GM23338 (cell line): Measurements from ENCODE around the gene PHYH. TPM values are rescaled to one million over a fixed set of nuclear protein-coding genes. Genes with fewer than 3 reads are reported as not detected.

ENCODE experiments used
- ATAC-seq: fragments of 200-7000 bp; cut with Tn5 transposase; 3 replicates; pipeline ENCODE4 v1.9.1; 2020
- DNase-seq: peaks from one replicate; pipeline ENCODE4 v3.0.0-alpha.2; 2015; ENCODE audit warnings: low spot score
- H2AFZ ChIP-seq: fragments of 200-600 bp; sonication (generic); 2 replicates; pipeline ENCODE4 v1.8.0; 2016; ENCODE audit warnings: antibody characterized with exemption, mild to moderate bottlenecking, moderate library complexity
- H3F3A ChIP-seq: fragments of 200-600 bp; sonication (generic); replicated peaks from 2 replicates; pipeline ENCODE4 v1.8.0; 2017; ENCODE audit warnings: antibody characterized with exemption, mixed run types, low read depth
- H3K27ac ChIP-seq: fragments of 200-600 bp; sonication (generic); 2 replicates; pipeline ENCODE4 v1.6.1; 2016; ENCODE audit warnings: low read depth
- H3K27me3 ChIP-seq: fragments of 200-600 bp; sonication (generic); 2 replicates; pipeline ENCODE4 v1.8.0; 2016; ENCODE audit warnings: mild to moderate bottlenecking, mixed run types, moderate library complexity; ENCODE audit not compliant: insufficient read depth
- H3K36me3 ChIP-seq: fragments of 200-600 bp; sonication (generic); 2 replicates; pipeline ENCODE4 v1.8.0; 2016; ENCODE audit warnings: mild to moderate bottlenecking; ENCODE audit not compliant: insufficient read depth
- H3K4me1 ChIP-seq: fragments of 200-600 bp; sonication (generic); 2 replicates; pipeline ENCODE4 v1.8.0; 2016; ENCODE audit warnings: mild to moderate bottlenecking, moderate library complexity; ENCODE audit not compliant: insufficient read depth
- H3K4me2 ChIP-seq: fragments of 200-600 bp; sonication (generic); 2 replicates; pipeline ENCODE4 v1.7.1; 2017; ENCODE audit warnings: mixed run types
- H3K4me3 ChIP-seq: fragments of 200-600 bp; sonication (generic); 2 replicates; pipeline ENCODE4 v1.6.1; 2016; ENCODE audit warnings: mixed run types
- H3K79me2 ChIP-seq: fragments of 200-600 bp; sonication (generic); replicated peaks from 2 replicates; pipeline ENCODE4 v1.8.0; 2017; ENCODE audit warnings: mild to moderate bottlenecking; ENCODE audit not compliant: insufficient read depth
- H3K9me2 ChIP-seq: fragments of 200-600 bp; sonication (generic); 2 replicates; pipeline ENCODE4 v1.8.0; 2017; ENCODE audit not compliant: insufficient read depth
- H4K20me1 ChIP-seq: fragments of 200-600 bp; sonication (generic); replicated peaks from 2 replicates; pipeline ENCODE4 v1.8.0; 2017; ENCODE audit warnings: mild to moderate bottlenecking; ENCODE audit not compliant: insufficient read depth
- H3K27ac Mint-ChIP-seq: 2 replicates; pipeline ENCODE4 v1.8.0; 2020; ENCODE audit warnings: inconsistent platforms, mild to moderate bottlenecking, moderate library complexity, mixed read lengths
- H3K27me3 Mint-ChIP-seq: 3 replicates; pipeline ENCODE4 v1.8.0; 2022; ENCODE audit warnings: low read depth, mild to moderate bottlenecking, moderate library complexity, mixed read lengths, inconsistent platforms; ENCODE audit not compliant: insufficient read depth, poor library complexity
- H3K36me3 Mint-ChIP-seq: 3 replicates; pipeline ENCODE4 v1.8.0; 2021; ENCODE audit warnings: low read depth, mild to moderate bottlenecking, inconsistent platforms, moderate library complexity, mixed read lengths
- H3K4me1 Mint-ChIP-seq: 3 replicates; pipeline ENCODE4 v1.8.0; 2020; ENCODE audit warnings: mild to moderate bottlenecking, inconsistent platforms, mixed read lengths
- H3K4me3 Mint-ChIP-seq: 3 replicates; pipeline ENCODE4 v1.8.0; 2021; ENCODE audit warnings: moderate library complexity, mild to moderate bottlenecking, inconsistent platforms, mixed read lengths
- H3K9me3 Mint-ChIP-seq: 3 replicates; pipeline ENCODE4 v1.8.0; 2020; ENCODE audit warnings: moderate library complexity, mild to moderate bottlenecking, inconsistent platforms, mixed read lengths
- CREB1 ChIP-seq: fragments of 250-450 bp; sonication (Bioruptor Pico); IDR thresholded peaks from 2 replicates; pipeline ENCODE4 v1.5.0; 2020; ENCODE audit warnings: low read depth, mild to moderate bottlenecking, moderate library complexity
- EZH2 ChIP-seq: fragments of 200-600 bp; sonication (generic); IDR thresholded peaks from one replicate; pipeline ENCODE4 v1.8.0; 2017; ENCODE audit warnings: antibody characterized with exemption, mild to moderate bottlenecking, low read depth; ENCODE audit not compliant: unreplicated experiment
- EZH2phosphoT487 ChIP-seq: fragments of 200-600 bp; sonication (generic); IDR thresholded peaks from one replicate; pipeline ENCODE4 v1.8.1; 2018; ENCODE audit warnings: antibody characterized with exemption; ENCODE audit not compliant: unreplicated experiment
- JUNB ChIP-seq: IDR thresholded peaks from one replicate; pipeline ENCODE4 v1.6.1; 2016; ENCODE audit warnings: antibody characterized with exemption; ENCODE audit not compliant: unreplicated experiment
- NANOG ChIP-seq: IDR thresholded peaks from 2 replicates; pipeline ENCODE4 v1.6.1; 2016; ENCODE audit warnings: antibody characterized with exemption, borderline replicate concordance
- POLR2AphosphoS5 ChIP-seq: IDR thresholded peaks from 2 replicates; pipeline ENCODE4 v1.6.1; 2016; ENCODE audit warnings: antibody characterized with exemption, low read depth
- STAT1 ChIP-seq: IDR thresholded peaks from one replicate; pipeline ENCODE4 v1.6.1; 2016; ENCODE audit warnings: antibody characterized with exemption; ENCODE audit not compliant: unreplicated experiment
- ZNF114 ChIP-seq: fragments of 250-450 bp; sonication (Bioruptor Pico); IDR thresholded peaks from 2 replicates; pipeline ENCODE4 v1.5.0; 2020; ENCODE audit warnings: mild to moderate bottlenecking, moderate library complexity
- ZNF331 ChIP-seq: fragments of 250-450 bp; sonication (Bioruptor Pico); IDR thresholded peaks from 2 replicates; pipeline ENCODE4 v1.5.0; 2020; ENCODE audit warnings: low read depth, mild to moderate bottlenecking, moderate library complexity
- polyA plus RNA-seq: library from polyadenylated mRNA; unstranded; fragments of >200 nt; fragmentation: Nextera tagmentation; extraction: Ambion mirVana; gene quantifications from 2 replicates; pipeline ENCODE4 v1.2.1, GENCODE V29; 2016
- total RNA-seq: library from RNA; depleted of rRNA; stranded (reverse); fragments of >200 nt; shearing (Covaris generic); gene quantifications from 2 replicates; pipeline ENCODE4 v1.2.3, GENCODE V29; 2014
- TF ChIP-seq, protein P1 (sequence below): IDR thresholded peaks from one replicate; pipeline ENCODE4 v1.6.1; 2018; ENCODE audit warnings: antibody characterized with exemption; ENCODE audit not compliant: unreplicated experiment
- TF ChIP-seq, protein P2 (sequence below), 2 experiments: fragments of 200-600 bp in 1 of 2; sonication (generic) in 1 of 2; conservative IDR thresholded peaks; 2 replicates each; pipeline versions ENCODE4 v1.5.1 to v1.6.1; 2016 to 2017; ENCODE audit warnings: antibody characterized with exemption in 2 of 2, low read depth in 2 of 2, mild to moderate bottlenecking in 2 of 2, moderate library complexity in 1 of 2
- TF ChIP-seq, protein P3 (sequence below): fragments of 250-450 bp; sonication (Bioruptor Pico); IDR thresholded peaks from 2 replicates; pipeline ENCODE4 v1.5.0; 2020; ENCODE audit warnings: mild to moderate bottlenecking, moderate library complexity
- TF ChIP-seq, protein P4 (sequence below): IDR thresholded peaks from 2 replicates; pipeline ENCODE4 v1.6.1; 2016; ENCODE audit warnings: antibody characterized with exemption

Gene PHYH
- total and polyA plus RNA-seq, 2 experiments from 2014 or later: 10.9 to 29.8 TPM

DNA sequence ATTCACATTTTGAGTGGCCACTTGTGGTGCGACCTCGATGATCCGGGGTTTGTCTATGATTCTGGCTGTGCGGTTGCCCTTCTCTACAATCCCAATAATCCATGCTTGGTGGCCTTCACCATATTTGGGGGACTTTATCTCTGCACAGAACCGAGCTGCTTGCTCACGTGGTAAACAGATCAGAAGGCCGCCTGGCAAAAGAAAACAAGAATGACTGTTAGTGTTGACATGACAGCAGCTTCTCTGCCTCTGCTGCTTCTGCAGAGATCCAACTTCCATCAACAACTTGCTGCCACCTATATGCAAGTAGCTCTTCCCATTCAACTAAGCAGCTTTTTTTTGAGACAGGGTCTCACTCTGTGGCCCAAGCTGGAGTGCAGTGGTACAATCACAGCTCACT is 19.3 kb upstream of the PHYH start:
- peaks cover 52% of the 10 kb centered on the region for H3K36me3 ChIP-seq
- no peaks in the 10 kb centered on the region for H3K27me3 ChIP-seq
- no peak for ATAC-seq
- Mint-ChIP-seq H3K4me3 (no peak overlapping the region), H3K27me3 (peaks cover 25% of the 10 kb centered on the region), H3K27ac (peak overlapping the region; percentile 77; the same call in 1 of the 2 replicates), H3K4me1 (peaks cover 16% of the 10 kb centered on the region), H3K36me3 (peaks cover 78% of the 10 kb centered on the region), H3K9me3 (no peaks in the 10 kb centered on the region)
- peak overlapping the region; percentile 81 for H3K27ac ChIP-seq
- no peak overlapping the region for H3K4me2 ChIP-seq
- H2AFZ ChIP-seq: no peak overlapping the region
- H3K9me2 ChIP-seq: no peaks in the 10 kb centered on the region
- no peaks in the 10 kb centered on the region; the same call in 1 of the 2 replicates for H3K4me1 ChIP-seq
- H3F3A ChIP-seq: peaks cover 78% of the 10 kb centered on the region
- TF ChIP-seq ZNF331 (CRISPR knock-in tag): no peak
- TF ChIP-seq EZH2: no peak
- TF ChIP-seq POLR2AphosphoS5: no peak
- TF ChIP-seq EZH2phosphoT487: no peak
- TF ChIP-seq, protein P1, sequence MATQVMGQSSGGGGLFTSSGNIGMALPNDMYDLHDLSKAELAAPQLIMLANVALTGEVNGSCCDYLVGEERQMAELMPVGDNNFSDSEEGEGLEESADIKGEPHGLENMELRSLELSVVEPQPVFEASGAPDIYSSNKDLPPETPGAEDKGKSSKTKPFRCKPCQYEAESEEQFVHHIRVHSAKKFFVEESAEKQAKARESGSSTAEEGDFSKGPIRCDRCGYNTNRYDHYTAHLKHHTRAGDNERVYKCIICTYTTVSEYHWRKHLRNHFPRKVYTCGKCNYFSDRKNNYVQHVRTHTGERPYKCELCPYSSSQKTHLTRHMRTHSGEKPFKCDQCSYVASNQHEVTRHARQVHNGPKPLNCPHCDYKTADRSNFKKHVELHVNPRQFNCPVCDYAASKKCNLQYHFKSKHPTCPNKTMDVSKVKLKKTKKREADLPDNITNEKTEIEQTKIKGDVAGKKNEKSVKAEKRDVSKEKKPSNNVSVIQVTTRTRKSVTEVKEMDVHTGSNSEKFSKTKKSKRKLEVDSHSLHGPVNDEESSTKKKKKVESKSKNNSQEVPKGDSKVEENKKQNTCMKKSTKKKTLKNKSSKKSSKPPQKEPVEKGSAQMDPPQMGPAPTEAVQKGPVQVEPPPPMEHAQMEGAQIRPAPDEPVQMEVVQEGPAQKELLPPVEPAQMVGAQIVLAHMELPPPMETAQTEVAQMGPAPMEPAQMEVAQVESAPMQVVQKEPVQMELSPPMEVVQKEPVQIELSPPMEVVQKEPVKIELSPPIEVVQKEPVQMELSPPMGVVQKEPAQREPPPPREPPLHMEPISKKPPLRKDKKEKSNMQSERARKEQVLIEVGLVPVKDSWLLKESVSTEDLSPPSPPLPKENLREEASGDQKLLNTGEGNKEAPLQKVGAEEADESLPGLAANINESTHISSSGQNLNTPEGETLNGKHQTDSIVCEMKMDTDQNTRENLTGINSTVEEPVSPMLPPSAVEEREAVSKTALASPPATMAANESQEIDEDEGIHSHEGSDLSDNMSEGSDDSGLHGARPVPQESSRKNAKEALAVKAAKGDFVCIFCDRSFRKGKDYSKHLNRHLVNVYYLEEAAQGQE: no peak
- no peak for TF ChIP-seq ZNF114 (CRISPR knock-in tag)
- TF ChIP-seq, protein P2, sequence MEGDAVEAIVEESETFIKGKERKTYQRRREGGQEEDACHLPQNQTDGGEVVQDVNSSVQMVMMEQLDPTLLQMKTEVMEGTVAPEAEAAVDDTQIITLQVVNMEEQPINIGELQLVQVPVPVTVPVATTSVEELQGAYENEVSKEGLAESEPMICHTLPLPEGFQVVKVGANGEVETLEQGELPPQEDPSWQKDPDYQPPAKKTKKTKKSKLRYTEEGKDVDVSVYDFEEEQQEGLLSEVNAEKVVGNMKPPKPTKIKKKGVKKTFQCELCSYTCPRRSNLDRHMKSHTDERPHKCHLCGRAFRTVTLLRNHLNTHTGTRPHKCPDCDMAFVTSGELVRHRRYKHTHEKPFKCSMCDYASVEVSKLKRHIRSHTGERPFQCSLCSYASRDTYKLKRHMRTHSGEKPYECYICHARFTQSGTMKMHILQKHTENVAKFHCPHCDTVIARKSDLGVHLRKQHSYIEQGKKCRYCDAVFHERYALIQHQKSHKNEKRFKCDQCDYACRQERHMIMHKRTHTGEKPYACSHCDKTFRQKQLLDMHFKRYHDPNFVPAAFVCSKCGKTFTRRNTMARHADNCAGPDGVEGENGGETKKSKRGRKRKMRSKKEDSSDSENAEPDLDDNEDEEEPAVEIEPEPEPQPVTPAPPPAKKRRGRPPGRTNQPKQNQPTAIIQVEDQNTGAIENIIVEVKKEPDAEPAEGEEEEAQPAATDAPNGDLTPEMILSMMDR (conservative IDR thresholded peaks at IDR 0.05; ENCODE audit: low read depth in 2 of 2): no peak
- TF ChIP-seq, protein P3, sequence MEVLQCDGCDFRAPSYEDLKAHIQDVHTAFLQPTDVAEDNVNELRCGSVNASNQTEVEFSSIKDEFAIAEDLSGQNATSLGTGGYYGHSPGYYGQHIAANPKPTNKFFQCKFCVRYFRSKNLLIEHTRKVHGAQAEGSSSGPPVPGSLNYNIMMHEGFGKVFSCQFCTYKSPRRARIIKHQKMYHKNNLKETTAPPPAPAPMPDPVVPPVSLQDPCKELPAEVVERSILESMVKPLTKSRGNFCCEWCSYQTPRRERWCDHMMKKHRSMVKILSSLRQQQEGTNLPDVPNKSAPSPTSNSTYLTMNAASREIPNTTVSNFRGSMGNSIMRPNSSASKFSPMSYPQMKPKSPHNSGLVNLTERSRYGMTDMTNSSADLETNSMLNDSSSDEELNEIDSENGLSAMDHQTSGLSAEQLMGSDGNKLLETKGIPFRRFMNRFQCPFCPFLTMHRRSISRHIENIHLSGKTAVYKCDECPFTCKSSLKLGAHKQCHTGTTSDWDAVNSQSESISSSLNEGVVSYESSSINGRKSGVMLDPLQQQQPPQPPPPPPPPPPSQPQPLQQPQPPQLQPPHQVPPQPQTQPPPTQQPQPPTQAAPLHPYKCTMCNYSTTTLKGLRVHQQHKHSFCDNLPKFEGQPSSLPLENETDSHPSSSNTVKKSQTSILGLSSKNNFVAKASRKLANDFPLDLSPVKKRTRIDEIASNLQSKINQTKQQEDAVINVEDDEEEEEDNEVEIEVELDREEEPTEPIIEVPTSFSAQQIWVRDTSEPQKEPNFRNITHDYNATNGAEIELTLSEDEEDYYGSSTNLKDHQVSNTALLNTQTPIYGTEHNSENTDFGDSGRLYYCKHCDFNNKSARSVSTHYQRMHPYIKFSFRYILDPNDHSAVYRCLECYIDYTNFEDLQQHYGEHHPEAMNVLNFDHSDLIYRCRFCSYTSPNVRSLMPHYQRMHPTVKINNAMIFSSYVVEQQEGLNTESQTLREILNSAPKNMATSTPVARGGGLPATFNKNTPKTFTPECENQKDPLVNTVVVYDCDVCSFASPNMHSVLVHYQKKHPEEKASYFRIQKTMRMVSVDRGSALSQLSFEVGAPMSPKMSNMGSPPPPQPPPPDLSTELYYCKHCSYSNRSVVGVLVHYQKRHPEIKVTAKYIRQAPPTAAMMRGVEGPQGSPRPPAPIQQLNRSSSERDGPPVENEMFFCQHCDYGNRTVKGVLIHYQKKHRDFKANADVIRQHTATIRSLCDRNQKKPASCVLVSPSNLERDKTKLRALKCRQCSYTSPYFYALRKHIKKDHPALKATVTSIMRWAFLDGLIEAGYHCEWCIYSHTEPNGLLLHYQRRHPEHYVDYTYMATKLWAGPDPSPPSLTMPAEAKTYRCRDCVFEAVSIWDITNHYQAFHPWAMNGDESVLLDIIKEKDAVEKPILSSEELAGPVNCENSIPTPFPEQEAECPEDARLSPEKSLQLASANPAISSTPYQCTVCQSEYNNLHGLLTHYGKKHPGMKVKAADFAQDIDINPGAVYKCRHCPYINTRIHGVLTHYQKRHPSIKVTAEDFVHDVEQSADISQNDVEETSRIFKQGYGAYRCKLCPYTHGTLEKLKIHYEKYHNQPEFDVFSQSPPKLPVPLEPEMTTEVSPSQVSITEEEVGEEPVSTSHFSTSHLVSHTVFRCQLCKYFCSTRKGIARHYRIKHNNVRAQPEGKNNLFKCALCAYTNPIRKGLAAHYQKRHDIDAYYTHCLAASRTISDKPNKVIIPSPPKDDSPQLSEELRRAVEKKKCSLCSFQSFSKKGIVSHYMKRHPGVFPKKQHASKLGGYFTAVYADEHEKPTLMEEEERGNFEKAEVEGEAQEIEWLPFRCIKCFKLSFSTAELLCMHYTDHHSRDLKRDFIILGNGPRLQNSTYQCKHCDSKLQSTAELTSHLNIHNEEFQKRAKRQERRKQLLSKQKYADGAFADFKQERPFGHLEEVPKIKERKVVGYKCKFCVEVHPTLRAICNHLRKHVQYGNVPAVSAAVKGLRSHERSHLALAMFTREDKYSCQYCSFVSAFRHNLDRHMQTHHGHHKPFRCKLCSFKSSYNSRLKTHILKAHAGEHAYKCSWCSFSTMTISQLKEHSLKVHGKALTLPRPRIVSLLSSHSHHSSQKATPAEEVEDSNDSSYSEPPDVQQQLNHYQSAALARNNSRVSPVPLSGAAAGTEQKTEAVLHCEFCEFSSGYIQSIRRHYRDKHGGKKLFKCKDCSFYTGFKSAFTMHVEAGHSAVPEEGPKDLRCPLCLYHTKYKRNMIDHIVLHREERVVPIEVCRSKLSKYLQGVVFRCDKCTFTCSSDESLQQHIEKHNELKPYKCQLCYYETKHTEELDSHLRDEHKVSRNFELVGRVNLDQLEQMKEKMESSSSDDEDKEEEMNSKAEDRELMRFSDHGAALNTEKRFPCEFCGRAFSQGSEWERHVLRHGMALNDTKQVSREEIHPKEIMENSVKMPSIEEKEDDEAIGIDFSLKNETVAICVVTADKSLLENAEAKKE (CRISPR knock-in tag): no peak
- TF ChIP-seq CREB1: no peak
- TF ChIP-seq, protein P4, sequence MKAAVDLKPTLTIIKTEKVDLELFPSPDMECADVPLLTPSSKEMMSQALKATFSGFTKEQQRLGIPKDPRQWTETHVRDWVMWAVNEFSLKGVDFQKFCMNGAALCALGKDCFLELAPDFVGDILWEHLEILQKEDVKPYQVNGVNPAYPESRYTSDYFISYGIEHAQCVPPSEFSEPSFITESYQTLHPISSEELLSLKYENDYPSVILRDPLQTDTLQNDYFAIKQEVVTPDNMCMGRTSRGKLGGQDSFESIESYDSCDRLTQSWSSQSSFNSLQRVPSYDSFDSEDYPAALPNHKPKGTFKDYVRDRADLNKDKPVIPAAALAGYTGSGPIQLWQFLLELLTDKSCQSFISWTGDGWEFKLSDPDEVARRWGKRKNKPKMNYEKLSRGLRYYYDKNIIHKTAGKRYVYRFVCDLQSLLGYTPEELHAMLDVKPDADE: no peak
- no peak for TF ChIP-seq JUNB
- no peak for TF ChIP-seq STAT1
- TF ChIP-seq NANOG: no peak
- H3K79me2 ChIP-seq: no peaks in the 10 kb centered on the region
- H4K20me1 ChIP-seq: peaks cover 39% of the 10 kb centered on the region
- DNase-seq: no peak
- no peak overlapping the region for H3K4me3 ChIP-seq
